Fibroblast of lung (primary cell): ENCODE data around the gene MACROD1.

Source experiments
- CTCF ChIP-seq, 2 donors: IDR thresholded peaks in 1 of 2; conservative IDR thresholded peaks in 1 of 2; 1 replicate in 1 of 2; 2 replicates in 1 of 2; pipeline ENCODE4 v1.5.1; 2011 to 2012; ENCODE audit warnings: low read length in 2 of 2, control low read depth in 1 of 2, inconsistent platforms in 1 of 2, low read depth in 1 of 2, mild to moderate bottlenecking in 1 of 2
- EZH2 ChIP-seq: IDR thresholded peaks from 2 replicates; pipeline ENCODE4 v1.5.1; 2012; ENCODE audit warnings: low read length, control low read depth, mild to moderate bottlenecking; ENCODE audit errors: missing control alignments

- no peak for TF ChIP-seq CTCF (conservative IDR thresholded peaks at IDR 0.05 in 1 of 2, IDR thresholded peaks at IDR 0.05 in 1 of 2; ENCODE audit: low read depth in 1 of 2, low read length in 2 of 2)
- peak; percentile 60 for TF ChIP-seq EZH2
Observed at GRCh38 chr11:64036087-64037026, 129.6 kb downstream of the MACROD1 start.
